GM23338 (cell line): ENCODE data around the gene HTR3E. TPM values are rescaled to one million over a fixed set of nuclear protein-coding genes. Genes with fewer than 3 reads are reported as not detected.

ENCODE experiments used
- ATAC-seq: fragments of 200-7000 bp; cut with Tn5 transposase; 3 replicates; pipeline ENCODE4 v1.9.1; 2020
- DNase-seq: peaks from one replicate; pipeline ENCODE4 v3.0.0-alpha.2; 2015; ENCODE audit warnings: low spot score
- H2AFZ ChIP-seq: fragments of 200-600 bp; sonication (generic); 2 replicates; pipeline ENCODE4 v1.8.0; 2016; ENCODE audit warnings: antibody characterized with exemption, mild to moderate bottlenecking, moderate library complexity
- H3F3A ChIP-seq: fragments of 200-600 bp; sonication (generic); replicated peaks from 2 replicates; pipeline ENCODE4 v1.8.0; 2017; ENCODE audit warnings: antibody characterized with exemption, mixed run types, low read depth
- H3K27ac ChIP-seq: fragments of 200-600 bp; sonication (generic); 2 replicates; pipeline ENCODE4 v1.6.1; 2016; ENCODE audit warnings: low read depth
- H3K27me3 ChIP-seq: fragments of 200-600 bp; sonication (generic); 2 replicates; pipeline ENCODE4 v1.8.0; 2016; ENCODE audit warnings: mild to moderate bottlenecking, mixed run types, moderate library complexity; ENCODE audit not compliant: insufficient read depth
- H3K36me3 ChIP-seq: fragments of 200-600 bp; sonication (generic); 2 replicates; pipeline ENCODE4 v1.8.0; 2016; ENCODE audit warnings: mild to moderate bottlenecking; ENCODE audit not compliant: insufficient read depth
- H3K4me1 ChIP-seq: fragments of 200-600 bp; sonication (generic); 2 replicates; pipeline ENCODE4 v1.8.0; 2016; ENCODE audit warnings: mild to moderate bottlenecking, moderate library complexity; ENCODE audit not compliant: insufficient read depth
- H3K4me2 ChIP-seq: fragments of 200-600 bp; sonication (generic); 2 replicates; pipeline ENCODE4 v1.7.1; 2017; ENCODE audit warnings: mixed run types
- H3K4me3 ChIP-seq: fragments of 200-600 bp; sonication (generic); 2 replicates; pipeline ENCODE4 v1.6.1; 2016; ENCODE audit warnings: mixed run types
- H3K79me2 ChIP-seq: fragments of 200-600 bp; sonication (generic); replicated peaks from 2 replicates; pipeline ENCODE4 v1.8.0; 2017; ENCODE audit warnings: mild to moderate bottlenecking; ENCODE audit not compliant: insufficient read depth
- H3K9me2 ChIP-seq: fragments of 200-600 bp; sonication (generic); 2 replicates; pipeline ENCODE4 v1.8.0; 2017; ENCODE audit not compliant: insufficient read depth
- H4K20me1 ChIP-seq: fragments of 200-600 bp; sonication (generic); replicated peaks from 2 replicates; pipeline ENCODE4 v1.8.0; 2017; ENCODE audit warnings: mild to moderate bottlenecking; ENCODE audit not compliant: insufficient read depth
- H3K27ac Mint-ChIP-seq: 2 replicates; pipeline ENCODE4 v1.8.0; 2020; ENCODE audit warnings: inconsistent platforms, mild to moderate bottlenecking, moderate library complexity, mixed read lengths
- H3K27me3 Mint-ChIP-seq: 3 replicates; pipeline ENCODE4 v1.8.0; 2022; ENCODE audit warnings: low read depth, mild to moderate bottlenecking, moderate library complexity, mixed read lengths, inconsistent platforms; ENCODE audit not compliant: insufficient read depth, poor library complexity
- H3K36me3 Mint-ChIP-seq: 3 replicates; pipeline ENCODE4 v1.8.0; 2021; ENCODE audit warnings: low read depth, mild to moderate bottlenecking, inconsistent platforms, moderate library complexity, mixed read lengths
- H3K4me1 Mint-ChIP-seq: 3 replicates; pipeline ENCODE4 v1.8.0; 2020; ENCODE audit warnings: mild to moderate bottlenecking, inconsistent platforms, mixed read lengths
- H3K4me3 Mint-ChIP-seq: 3 replicates; pipeline ENCODE4 v1.8.0; 2021; ENCODE audit warnings: moderate library complexity, mild to moderate bottlenecking, inconsistent platforms, mixed read lengths
- H3K9me3 Mint-ChIP-seq: 3 replicates; pipeline ENCODE4 v1.8.0; 2020; ENCODE audit warnings: moderate library complexity, mild to moderate bottlenecking, inconsistent platforms, mixed read lengths
- CREB1 ChIP-seq: fragments of 250-450 bp; sonication (Bioruptor Pico); IDR thresholded peaks from 2 replicates; pipeline ENCODE4 v1.5.0; 2020; ENCODE audit warnings: low read depth, mild to moderate bottlenecking, moderate library complexity
- EZH2 ChIP-seq: fragments of 200-600 bp; sonication (generic); IDR thresholded peaks from one replicate; pipeline ENCODE4 v1.8.0; 2017; ENCODE audit warnings: antibody characterized with exemption, mild to moderate bottlenecking, low read depth; ENCODE audit not compliant: unreplicated experiment
- REST ChIP-seq: IDR thresholded peaks from one replicate; pipeline ENCODE4 v1.6.1; 2018; ENCODE audit warnings: antibody characterized with exemption; ENCODE audit not compliant: unreplicated experiment
- ZNF462 ChIP-seq: fragments of 250-450 bp; sonication (Bioruptor Pico); IDR thresholded peaks from 2 replicates; pipeline ENCODE4 v1.5.0; 2020; ENCODE audit warnings: mild to moderate bottlenecking, moderate library complexity
- polyA plus RNA-seq: library from polyadenylated mRNA; unstranded; fragments of >200 nt; fragmentation: Nextera tagmentation; extraction: Ambion mirVana; gene quantifications from 2 replicates; pipeline ENCODE4 v1.2.1, GENCODE V29; 2016
- total RNA-seq: library from RNA; depleted of rRNA; stranded (reverse); fragments of >200 nt; shearing (Covaris generic); gene quantifications from 2 replicates; pipeline ENCODE4 v1.2.3, GENCODE V29; 2014
- TF ChIP-seq, protein P1 (sequence below), 2 experiments: fragments of 200-600 bp in 1 of 2; sonication (generic) in 1 of 2; conservative IDR thresholded peaks; 2 replicates each; pipeline versions ENCODE4 v1.5.1 to v1.6.1; 2016 to 2017; ENCODE audit warnings: antibody characterized with exemption in 2 of 2, low read depth in 2 of 2, mild to moderate bottlenecking in 2 of 2, moderate library complexity in 1 of 2

HTR3E gene
- total and polyA plus RNA-seq, 2 experiments from 2014 or later: not detected

DNA sequence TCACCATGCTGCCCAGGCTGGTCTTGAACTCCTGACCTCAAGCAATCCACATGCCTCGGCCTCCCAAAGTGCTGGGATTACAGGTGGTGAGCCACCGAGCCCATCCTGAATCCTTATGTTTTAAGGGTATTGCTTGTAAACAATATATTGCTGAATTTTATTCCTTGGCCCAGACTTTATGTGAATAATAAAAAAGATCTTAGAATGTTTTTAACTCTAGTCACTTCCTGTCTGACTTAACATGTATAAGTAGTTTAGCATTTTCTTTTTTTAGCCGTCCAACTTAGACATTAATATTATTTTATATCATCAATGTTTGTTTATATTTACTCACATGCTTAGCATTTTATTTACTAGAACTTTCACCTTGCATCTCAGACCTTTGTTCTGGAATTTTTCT, 29.1 kb downstream of the HTR3E start:
- Mint-ChIP-seq H3K4me3 (no peak overlapping the region), H3K36me3 (no peaks in the 10 kb centered on the region), H3K27me3 (peaks cover 2% of the 10 kb centered on the region), H3K9me3 (no peaks in the 10 kb centered on the region), H3K27ac (no peak overlapping the region), H3K4me1 (peaks cover 5% of the 10 kb centered on the region; the same call in 2 of the 3 replicates)
- Histone ChIP-seq H4K20me1 (no peaks in the 10 kb centered on the region), H3K27me3 (no peaks in the 10 kb centered on the region), H3K9me2 (no peaks in the 10 kb centered on the region), H3K27ac (no peak overlapping the region), H3K4me2 (no peak overlapping the region), H3K36me3 (no peaks in the 10 kb centered on the region), H3K79me2 (no peaks in the 10 kb centered on the region), H3K4me3 (no peak overlapping the region), H3K4me1 (no peaks in the 10 kb centered on the region), H2AFZ (no peak overlapping the region), H3F3A (no peaks in the 10 kb centered on the region)
- DNase-seq: no peak
- TF ChIP-seq EZH2 (no peak), CREB1 (CRISPR knock-in tag) (no peak)
- ATAC-seq: no peak

GRCh38 chr3:184129012-184129411, 32.1 kb downstream of the HTR3E start:
- TF ChIP-seq, protein P1, sequence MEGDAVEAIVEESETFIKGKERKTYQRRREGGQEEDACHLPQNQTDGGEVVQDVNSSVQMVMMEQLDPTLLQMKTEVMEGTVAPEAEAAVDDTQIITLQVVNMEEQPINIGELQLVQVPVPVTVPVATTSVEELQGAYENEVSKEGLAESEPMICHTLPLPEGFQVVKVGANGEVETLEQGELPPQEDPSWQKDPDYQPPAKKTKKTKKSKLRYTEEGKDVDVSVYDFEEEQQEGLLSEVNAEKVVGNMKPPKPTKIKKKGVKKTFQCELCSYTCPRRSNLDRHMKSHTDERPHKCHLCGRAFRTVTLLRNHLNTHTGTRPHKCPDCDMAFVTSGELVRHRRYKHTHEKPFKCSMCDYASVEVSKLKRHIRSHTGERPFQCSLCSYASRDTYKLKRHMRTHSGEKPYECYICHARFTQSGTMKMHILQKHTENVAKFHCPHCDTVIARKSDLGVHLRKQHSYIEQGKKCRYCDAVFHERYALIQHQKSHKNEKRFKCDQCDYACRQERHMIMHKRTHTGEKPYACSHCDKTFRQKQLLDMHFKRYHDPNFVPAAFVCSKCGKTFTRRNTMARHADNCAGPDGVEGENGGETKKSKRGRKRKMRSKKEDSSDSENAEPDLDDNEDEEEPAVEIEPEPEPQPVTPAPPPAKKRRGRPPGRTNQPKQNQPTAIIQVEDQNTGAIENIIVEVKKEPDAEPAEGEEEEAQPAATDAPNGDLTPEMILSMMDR (conservative IDR thresholded peaks at IDR 0.05; ENCODE audit: low read depth in 2 of 2): peak; percentile 65 to 72
- TF ChIP-seq CREB1 (CRISPR knock-in tag) (no peak), ZNF462 (CRISPR knock-in tag) (no peak), REST (no peak)
- Histone ChIP-seq H3K4me2 (no peak overlapping the region), H4K20me1 (no peaks in the 10 kb centered on the region), H3K36me3 (no peaks in the 10 kb centered on the region), H2AFZ (no peak overlapping the region), H3K27ac (no peak overlapping the region), H3K79me2 (no peaks in the 10 kb centered on the region), H3K9me2 (no peaks in the 10 kb centered on the region), H3K4me3 (no peak overlapping the region), H3K4me1 (no peaks in the 10 kb centered on the region), H3K27me3 (no peaks in the 10 kb centered on the region), H3F3A (no peaks in the 10 kb centered on the region)
- peaks cover 9% of the 10 kb centered on the region; the same call in 2 of the 3 replicates for H3K4me1 Mint-ChIP-seq
- H3K36me3 Mint-ChIP-seq: no peaks in the 10 kb centered on the region
- ATAC-seq: peak; percentile 98
- peaks cover 4% of the 10 kb centered on the region for H3K27me3 Mint-ChIP-seq
- no peak overlapping the region for H3K4me3 Mint-ChIP-seq
- H3K27ac Mint-ChIP-seq: no peak overlapping the region; the same call in 1 of the 2 replicates
- H3K9me3 Mint-ChIP-seq: no peaks in the 10 kb centered on the region
- DNase-seq: peak; percentile 74
